ENCODE results near the gene MGA. TPM values are rescaled to one million over a fixed set of nuclear protein-coding genes. Genes with fewer than 3 reads are reported as not detected.

The MGA gene
- total and polyA plus RNA-seq, 2 of the 8 experiments (the other 6 are each of a cell fraction or from before 2014, with no cell fraction given): 7.6 to 53.2 TPM

DNA sequence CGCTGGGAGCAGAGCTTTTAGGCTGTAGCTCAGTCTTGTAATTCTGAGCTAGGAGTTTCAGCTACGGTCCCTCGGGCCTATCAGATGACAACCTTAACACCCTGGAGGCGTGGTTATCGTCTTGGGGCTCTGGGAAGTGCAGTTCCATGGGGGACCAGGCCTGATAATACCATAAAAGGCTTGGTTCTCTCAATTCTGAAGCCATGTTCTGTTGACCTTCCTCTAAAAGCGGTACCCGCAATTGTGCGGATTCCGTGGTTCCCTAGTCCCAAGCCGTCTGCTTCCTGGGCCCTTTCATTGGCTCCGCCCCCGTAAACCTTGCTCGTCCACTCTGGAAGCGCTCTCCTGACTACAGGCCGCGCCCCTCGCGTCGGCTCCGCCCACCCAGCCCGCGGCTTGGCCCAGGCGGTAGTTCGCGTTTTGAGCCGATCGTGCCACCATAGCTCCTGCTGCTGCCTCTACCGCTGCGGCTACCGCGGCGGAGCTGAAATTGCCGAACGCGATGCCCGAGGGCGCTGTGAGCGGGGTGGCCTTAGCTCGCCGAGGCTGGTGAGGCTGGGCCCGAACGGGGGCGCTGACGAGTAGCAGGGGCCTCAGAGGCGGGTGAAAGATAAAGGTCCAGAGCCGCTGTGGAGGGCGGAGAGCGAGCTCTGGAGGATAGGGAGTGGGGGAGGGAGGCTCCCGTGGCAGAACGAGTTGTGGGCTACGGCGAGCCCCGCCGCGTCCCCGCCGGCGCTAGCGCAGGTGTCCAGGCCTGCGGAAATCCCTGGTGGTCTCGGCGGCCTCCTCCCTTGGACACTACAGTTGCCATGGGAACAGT is 114.1 kb downstream of the MGA start, which contains the start of gene MAPKBP1 (continued):
- TF ChIP-seq, protein P1, sequence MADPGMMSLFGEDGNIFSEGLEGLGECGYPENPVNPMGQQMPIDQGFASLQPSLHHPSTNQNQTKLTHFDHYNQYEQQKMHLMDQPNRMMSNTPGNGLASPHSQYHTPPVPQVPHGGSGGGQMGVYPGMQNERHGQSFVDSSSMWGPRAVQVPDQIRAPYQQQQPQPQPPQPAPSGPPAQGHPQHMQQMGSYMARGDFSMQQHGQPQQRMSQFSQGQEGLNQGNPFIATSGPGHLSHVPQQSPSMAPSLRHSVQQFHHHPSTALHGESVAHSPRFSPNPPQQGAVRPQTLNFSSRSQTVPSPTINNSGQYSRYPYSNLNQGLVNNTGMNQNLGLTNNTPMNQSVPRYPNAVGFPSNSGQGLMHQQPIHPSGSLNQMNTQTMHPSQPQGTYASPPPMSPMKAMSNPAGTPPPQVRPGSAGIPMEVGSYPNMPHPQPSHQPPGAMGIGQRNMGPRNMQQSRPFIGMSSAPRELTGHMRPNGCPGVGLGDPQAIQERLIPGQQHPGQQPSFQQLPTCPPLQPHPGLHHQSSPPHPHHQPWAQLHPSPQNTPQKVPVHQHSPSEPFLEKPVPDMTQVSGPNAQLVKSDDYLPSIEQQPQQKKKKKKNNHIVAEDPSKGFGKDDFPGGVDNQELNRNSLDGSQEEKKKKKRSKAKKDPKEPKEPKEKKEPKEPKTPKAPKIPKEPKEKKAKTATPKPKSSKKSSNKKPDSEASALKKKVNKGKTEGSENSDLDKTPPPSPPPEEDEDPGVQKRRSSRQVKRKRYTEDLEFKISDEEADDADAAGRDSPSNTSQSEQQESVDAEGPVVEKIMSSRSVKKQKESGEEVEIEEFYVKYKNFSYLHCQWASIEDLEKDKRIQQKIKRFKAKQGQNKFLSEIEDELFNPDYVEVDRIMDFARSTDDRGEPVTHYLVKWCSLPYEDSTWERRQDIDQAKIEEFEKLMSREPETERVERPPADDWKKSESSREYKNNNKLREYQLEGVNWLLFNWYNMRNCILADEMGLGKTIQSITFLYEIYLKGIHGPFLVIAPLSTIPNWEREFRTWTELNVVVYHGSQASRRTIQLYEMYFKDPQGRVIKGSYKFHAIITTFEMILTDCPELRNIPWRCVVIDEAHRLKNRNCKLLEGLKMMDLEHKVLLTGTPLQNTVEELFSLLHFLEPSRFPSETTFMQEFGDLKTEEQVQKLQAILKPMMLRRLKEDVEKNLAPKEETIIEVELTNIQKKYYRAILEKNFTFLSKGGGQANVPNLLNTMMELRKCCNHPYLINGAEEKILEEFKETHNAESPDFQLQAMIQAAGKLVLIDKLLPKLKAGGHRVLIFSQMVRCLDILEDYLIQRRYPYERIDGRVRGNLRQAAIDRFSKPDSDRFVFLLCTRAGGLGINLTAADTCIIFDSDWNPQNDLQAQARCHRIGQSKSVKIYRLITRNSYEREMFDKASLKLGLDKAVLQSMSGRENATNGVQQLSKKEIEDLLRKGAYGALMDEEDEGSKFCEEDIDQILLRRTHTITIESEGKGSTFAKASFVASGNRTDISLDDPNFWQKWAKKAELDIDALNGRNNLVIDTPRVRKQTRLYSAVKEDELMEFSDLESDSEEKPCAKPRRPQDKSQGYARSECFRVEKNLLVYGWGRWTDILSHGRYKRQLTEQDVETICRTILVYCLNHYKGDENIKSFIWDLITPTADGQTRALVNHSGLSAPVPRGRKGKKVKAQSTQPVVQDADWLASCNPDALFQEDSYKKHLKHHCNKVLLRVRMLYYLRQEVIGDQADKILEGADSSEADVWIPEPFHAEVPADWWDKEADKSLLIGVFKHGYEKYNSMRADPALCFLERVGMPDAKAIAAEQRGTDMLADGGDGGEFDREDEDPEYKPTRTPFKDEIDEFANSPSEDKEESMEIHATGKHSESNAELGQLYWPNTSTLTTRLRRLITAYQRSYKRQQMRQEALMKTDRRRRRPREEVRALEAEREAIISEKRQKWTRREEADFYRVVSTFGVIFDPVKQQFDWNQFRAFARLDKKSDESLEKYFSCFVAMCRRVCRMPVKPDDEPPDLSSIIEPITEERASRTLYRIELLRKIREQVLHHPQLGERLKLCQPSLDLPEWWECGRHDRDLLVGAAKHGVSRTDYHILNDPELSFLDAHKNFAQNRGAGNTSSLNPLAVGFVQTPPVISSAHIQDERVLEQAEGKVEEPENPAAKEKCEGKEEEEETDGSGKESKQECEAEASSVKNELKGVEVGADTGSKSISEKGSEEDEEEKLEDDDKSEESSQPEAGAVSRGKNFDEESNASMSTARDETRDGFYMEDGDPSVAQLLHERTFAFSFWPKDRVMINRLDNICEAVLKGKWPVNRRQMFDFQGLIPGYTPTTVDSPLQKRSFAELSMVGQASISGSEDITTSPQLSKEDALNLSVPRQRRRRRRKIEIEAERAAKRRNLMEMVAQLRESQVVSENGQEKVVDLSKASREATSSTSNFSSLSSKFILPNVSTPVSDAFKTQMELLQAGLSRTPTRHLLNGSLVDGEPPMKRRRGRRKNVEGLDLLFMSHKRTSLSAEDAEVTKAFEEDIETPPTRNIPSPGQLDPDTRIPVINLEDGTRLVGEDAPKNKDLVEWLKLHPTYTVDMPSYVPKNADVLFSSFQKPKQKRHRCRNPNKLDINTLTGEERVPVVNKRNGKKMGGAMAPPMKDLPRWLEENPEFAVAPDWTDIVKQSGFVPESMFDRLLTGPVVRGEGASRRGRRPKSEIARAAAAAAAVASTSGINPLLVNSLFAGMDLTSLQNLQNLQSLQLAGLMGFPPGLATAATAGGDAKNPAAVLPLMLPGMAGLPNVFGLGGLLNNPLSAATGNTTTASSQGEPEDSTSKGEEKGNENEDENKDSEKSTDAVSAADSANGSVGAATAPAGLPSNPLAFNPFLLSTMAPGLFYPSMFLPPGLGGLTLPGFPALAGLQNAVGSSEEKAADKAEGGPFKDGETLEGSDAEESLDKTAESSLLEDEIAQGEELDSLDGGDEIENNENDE (IDR thresholded peaks at IDR 0.05; ENCODE audit: insufficient replicate concordance, low read length): no peak
- TF ChIP-seq JUN (IDR thresholded peaks at IDR 0.05; ENCODE audit: low read depth, low read length) (no peak), BACH1 (IDR thresholded peaks at IDR 0.05; ENCODE audit: low read length) (peak; percentile 44), CBX8 (IDR thresholded peaks at IDR 0.05; ENCODE audit: borderline replicate concordance, low read depth, low read length) (no peak), SRF (IDR thresholded peaks at IDR 0.05; ENCODE audit: low read depth, low read length) (peak; percentile 98), CREB1 (IDR thresholded peaks at IDR 0.05) (peak; percentile 74), EGR1 (IDR thresholded peaks at IDR 0.05; ENCODE audit: borderline replicate concordance, low read depth, low read length) (peak; percentile 77; the same call in 1 of the 2 replicates), FOSL1 (IDR thresholded peaks at IDR 0.05; ENCODE audit: insufficient read depth, low read depth, low read length) (no peak), SIRT6 (IDR thresholded peaks at IDR 0.05; ENCODE audit: low read length) (no peak)
- TF ChIP-seq, protein P2, sequence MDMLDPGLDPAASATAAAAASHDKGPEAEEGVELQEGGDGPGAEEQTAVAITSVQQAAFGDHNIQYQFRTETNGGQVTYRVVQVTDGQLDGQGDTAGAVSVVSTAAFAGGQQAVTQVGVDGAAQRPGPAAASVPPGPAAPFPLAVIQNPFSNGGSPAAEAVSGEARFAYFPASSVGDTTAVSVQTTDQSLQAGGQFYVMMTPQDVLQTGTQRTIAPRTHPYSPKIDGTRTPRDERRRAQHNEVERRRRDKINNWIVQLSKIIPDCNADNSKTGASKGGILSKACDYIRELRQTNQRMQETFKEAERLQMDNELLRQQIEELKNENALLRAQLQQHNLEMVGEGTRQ (IDR thresholded peaks at IDR 0.05; ENCODE audit: low read length): no peak; the same call in 1 of the 2 replicates

All from H1 (cell line).